Omental fat pad (tissue), 4 donors: ENCODE results near the gene HHAT. TPM values are rescaled to one million over a fixed set of nuclear protein-coding genes. Genes with fewer than 3 reads are reported as not detected.
"Not testable (repeated sequence)": the region's sequence is repeated elsewhere in the genome, so short reads cannot be mapped to it uniquely, and the experiment has no call there.

Source experiments
- ATAC-seq: fragments of 150-250 bp; one replicate; pipeline ENCODE4 v1.9.1; 2016; ENCODE audit warnings: mild to moderate bottlenecking, moderate library complexity; ENCODE audit not compliant: low FRiP score
- DNase-seq: peaks from one replicate; pipeline ENCODE4 v3.0.0-alpha.2; 2019; ENCODE audit warnings: low spot score
- total RNA-seq, 4 donors: library from RNA; depleted of rRNA; stranded (reverse); fragments of >200 nt; gene quantifications; one replicate each; pipeline ENCODE4 v1.1.0, GENCODE V29; 2016
- TF ChIP-seq, protein P1 (sequence below), 3 donors: fragments of 450-650 bp; IDR thresholded peaks; one replicate each; pipeline ENCODE4 v1.5.1; 2016 to 2017; ENCODE audit warnings: antibody characterized with exemption in 3 of 3, mild to moderate bottlenecking in 3 of 3, moderate library complexity in 2 of 3

Gene HHAT
- total RNA-seq, 4 donors from 2014 or later: 3.4 to 7.8 (median 4.6) TPM

DNA sequence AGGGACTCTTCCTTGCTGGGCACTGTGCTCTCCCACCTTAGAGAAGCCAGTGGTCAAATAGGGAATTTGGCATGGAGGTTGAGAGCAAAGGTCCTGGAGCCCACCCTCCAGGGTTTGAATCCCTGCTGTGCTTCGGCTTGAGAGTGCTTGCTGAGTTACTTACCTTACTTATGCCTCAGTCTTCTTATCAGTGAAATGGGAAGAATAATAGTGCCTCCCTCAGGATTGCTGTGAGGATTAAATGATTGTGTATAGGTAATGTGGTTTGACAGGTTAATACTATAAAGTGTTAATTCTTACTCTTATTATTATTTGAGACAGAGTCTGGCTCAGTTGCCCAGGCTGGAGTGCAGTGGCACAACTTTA, 79.2 kb downstream of the HHAT start:
- TF ChIP-seq, protein P1, sequence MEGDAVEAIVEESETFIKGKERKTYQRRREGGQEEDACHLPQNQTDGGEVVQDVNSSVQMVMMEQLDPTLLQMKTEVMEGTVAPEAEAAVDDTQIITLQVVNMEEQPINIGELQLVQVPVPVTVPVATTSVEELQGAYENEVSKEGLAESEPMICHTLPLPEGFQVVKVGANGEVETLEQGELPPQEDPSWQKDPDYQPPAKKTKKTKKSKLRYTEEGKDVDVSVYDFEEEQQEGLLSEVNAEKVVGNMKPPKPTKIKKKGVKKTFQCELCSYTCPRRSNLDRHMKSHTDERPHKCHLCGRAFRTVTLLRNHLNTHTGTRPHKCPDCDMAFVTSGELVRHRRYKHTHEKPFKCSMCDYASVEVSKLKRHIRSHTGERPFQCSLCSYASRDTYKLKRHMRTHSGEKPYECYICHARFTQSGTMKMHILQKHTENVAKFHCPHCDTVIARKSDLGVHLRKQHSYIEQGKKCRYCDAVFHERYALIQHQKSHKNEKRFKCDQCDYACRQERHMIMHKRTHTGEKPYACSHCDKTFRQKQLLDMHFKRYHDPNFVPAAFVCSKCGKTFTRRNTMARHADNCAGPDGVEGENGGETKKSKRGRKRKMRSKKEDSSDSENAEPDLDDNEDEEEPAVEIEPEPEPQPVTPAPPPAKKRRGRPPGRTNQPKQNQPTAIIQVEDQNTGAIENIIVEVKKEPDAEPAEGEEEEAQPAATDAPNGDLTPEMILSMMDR (IDR thresholded peaks at IDR 0.05): no peak
- no peak for DNase-seq
- no peak for ATAC-seq

DNA sequence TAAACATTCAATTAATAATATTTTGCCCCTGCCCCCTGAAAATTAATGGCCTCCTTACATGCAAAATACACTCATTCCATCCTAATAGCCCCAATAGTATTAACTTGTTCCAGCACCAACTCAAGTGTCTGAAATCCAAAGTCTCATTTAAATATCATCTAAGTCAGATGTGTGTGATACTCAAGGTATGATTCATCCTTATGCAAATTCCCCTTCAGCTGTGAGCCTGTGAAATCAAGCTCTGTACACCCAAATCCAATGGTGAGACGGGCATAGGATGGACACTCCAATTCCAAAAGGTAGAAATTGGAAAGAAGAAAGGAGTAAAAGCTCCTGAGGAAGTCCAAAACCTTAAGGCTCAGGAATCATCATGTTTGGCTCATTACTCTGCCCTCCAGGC, 83.5 kb downstream of the HHAT start:
- DNase-seq: no peak
- TF ChIP-seq, protein P1 (IDR thresholded peaks at IDR 0.05): no peak
- ATAC-seq: no peak

DNA sequence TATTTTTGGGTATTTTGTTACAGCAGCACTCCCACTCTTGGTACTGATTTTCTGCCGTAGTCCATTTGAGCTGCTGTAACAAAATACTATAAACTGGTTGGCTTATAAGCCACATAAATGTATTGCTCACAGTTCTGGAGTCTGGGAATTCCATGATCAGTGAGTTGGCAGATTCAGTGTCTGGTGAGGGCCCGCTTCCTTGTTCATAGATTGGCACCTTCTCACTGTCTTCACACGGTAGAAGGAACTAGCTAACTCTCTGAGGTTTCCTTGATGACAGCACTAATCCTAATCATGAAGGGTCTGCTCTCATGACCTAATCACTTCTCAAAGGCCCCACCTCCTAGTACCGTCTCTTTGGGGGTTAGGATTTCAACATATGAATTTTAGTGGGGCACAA, 85.2 kb downstream of the HHAT start:
- TF ChIP-seq, protein P1 (IDR thresholded peaks at IDR 0.05): no peak
- DNase-seq (no peak), ATAC-seq (no peak)

DNA sequence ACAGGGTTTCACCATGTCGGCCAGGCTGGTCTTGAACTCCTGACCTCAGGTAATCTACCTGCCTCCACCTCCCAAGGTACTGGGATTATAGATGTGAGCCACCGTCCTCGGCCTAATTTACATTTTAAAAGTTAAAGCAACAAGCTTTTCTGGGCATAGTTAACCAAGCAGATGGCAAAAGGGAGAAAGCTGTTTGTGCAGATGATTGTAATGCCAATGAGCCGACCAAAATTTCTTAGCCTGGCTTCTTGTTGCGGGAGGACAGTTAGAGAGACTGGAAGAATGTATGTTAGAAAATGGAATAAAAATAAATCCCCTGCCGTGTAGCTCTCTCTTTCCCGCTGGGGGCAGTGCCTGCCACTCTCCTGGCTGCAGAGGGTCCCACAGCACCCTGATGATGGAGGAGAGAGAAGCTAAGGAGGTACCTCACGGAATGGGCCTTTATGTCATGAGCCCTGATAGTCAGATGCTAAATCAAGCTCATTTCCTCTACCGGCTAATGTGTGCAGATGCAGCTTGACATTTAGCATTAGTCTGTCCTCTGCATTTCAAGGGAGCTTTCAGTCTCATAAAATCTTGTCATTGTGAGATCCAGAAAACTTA, 87.2 kb downstream of the HHAT start:
- DNase-seq (no peak), ATAC-seq (no peak)
- TF ChIP-seq, protein P1 (IDR thresholded peaks at IDR 0.05): no peak

DNA sequence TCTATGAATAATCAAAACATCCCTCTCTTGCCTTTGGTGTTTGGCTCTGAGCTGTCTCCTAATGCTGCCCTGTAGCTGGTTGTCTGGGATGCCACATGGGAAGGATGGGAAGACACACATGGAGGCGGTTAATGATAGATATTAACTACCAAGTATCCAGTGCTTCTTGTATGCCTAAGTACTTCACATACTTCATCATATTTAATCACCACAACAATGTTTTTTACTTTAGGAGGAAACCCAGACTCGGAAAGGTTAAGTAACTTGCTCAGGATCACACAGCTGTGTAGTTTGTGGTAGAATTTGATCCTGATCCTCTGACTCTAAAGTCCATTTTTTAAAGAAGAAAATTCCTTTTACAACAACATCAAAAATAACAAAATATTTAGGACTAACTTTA, 88.0 kb downstream of the HHAT start:
- ATAC-seq (no peak), DNase-seq (no peak)
- TF ChIP-seq, protein P1 (IDR thresholded peaks at IDR 0.05): no peak

DNA sequence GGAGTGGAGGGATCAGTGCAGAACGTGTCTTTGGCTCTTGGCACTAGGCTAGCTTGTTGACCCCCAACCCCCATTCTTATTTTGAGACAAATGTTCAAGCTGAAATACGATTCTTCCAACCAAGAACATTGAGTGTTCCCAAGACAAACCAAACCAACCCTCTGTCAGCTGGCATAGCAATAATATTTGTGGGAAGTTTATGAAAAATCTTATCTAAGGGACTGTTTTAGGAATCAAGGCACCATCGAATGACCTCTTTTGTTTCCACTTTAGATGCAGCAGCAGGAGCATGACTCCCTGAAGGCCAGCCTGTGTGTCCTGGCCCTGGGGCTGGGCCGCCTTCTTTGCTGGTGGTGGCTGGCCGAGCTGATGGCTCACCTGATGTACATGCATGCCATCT, 89.2 kb downstream of the HHAT start:
- no peak for DNase-seq
- no peak for ATAC-seq
- TF ChIP-seq, protein P1 (IDR thresholded peaks at IDR 0.05): no peak

DNA sequence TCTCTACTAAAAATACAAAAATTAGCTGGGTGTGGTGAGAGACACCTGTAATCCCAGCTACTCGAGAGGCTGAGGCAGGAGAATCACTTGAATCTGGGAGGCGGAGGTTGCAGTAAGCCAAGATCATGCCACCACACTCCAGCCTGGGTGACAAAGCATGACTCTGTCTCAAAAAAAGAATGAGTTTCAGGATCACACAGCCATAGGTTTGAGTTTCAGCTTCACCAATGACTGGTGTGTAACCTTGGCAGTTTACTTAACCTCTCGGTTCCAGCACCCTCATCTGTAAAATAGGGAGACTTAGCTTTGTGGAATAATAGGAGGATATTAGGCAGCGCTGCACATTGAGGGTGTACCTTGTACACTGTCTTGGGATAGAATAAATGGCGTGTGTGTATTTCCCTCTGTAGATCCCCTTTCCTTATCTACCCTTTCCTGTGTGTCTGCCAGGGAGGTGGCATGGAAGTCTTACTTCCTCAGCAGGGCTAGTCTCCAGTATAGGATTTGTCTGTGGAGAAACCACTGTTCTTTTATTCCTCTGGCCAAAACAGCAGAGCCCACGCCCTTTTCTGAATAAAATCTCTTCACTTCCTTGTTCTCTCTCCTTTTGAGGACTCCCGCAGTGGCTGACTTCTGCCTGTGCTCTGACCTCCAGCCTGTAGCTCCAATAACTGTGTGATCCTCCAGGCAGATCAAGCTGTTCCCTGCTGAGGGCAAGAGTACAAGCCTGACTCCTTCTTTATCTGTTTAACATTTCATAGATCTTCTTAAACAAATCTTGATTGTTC, 90.4 kb downstream of the HHAT start:
- TF ChIP-seq, protein P1 (IDR thresholded peaks at IDR 0.05): no peak
- DNase-seq (no peak), ATAC-seq (no peak)

DNA sequence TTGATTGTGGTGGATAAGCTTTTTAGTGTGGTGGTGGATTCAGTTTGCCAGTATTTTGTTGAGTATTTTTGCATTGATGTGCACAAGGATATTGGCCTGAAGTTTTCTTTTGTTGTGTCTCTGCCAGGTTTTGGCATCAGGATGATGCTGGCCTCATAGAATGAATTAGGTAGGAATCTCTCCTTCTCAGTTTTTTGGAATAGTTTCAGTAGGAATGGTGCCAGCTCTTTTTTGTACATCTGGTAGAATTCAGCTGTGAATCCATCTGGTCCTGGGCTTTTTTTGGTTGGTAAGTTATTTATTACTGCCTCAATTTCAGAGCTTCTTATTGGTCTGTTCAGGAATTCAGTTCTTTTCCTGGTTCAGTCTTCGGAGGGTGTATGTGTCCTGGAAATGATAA, 98.0 kb downstream of the HHAT start:
- ATAC-seq, DNase-seq: not testable (repeated sequence)
